ENCODE results near the gene JARID2.

JARID2 gene

GRCh38 chr6:15344831-15345230 is 99.0 kb downstream of the JARID2 start:
- no peak for TF ChIP-seq CTCF (IDR thresholded peaks at IDR 0.05; ENCODE audit: low read depth, low read length)

DNA sequence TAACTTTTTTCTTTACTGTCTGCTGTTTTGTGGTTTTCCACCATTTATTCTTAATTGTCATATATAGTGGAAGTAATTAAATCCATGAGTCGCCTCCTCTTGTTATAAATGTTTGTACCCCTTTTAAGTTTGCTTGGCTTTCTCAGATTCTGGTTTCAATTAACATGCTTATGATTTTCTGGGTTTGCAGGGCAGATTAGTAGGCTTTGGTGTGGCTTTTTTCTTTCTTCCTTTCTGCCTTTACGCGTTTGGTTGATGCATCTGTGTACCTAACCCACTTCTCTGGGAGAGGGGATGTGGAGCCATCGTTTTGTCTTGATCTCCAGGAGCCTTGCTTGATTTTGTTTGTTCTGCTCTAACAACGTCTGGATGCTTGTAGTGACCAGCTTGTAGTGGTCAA is 100.4 kb downstream of the JARID2 start:
- no peak overlapping the region for H3K4me3 ChIP-seq (ENCODE audit: low read depth, low read length)
- no peak for TF ChIP-seq CTCF (IDR thresholded peaks at IDR 0.05; ENCODE audit: low read depth, low read length)

More at GRCh38 chr6:15344831-15345230, 99.0 kb downstream of the JARID2 start:
- no peak overlapping the region for H3K4me3 ChIP-seq (ENCODE audit: low read depth, low read length)

DNA sequence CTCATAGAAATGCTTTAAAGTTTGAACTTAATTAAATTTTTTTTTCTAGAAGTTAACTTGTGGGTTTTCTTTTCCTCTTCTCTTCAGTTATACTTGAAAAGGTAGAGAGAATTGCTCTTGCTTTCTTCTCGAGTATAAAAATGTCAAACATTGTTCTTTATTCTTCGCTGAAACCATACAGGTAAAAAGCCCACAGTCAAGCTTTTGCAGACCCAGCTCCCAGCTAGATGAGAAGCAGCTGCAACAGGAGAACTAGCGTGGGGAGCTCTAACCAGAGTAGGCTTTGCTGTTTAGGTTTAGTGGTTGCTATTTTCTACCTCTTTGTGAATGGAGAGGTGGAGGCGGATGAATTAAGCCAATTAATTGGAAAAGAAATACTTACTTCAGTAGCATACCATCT is 102.7 kb downstream of the JARID2 start:
- TF ChIP-seq CTCF (IDR thresholded peaks at IDR 0.05; ENCODE audit: low read depth, low read length) = no peak
- no peak overlapping the region for H3K4me3 ChIP-seq (ENCODE audit: low read depth, low read length)

DNA sequence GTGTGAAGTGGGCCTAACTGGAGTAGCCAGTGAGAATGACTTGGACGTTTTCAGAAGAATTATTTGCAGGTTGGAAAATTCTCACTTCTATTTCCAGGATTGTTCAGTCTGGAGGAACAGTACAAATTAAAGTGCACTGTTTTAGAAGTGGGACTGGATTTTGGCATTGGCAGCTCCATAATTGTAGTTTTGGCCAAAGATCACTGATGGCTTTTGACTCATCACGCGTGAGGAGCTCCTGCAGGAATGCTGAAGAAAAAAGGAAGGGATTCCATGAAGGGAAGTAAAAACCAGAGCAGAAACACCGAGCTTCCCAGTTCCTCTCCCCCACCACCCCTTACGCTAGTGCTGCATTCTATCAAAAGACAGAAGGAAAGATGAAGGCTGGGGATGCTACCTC is 103.5 kb downstream of the JARID2 start:
- TF ChIP-seq CTCF (IDR thresholded peaks at IDR 0.05; ENCODE audit: low read depth, low read length) = no peak

DNA sequence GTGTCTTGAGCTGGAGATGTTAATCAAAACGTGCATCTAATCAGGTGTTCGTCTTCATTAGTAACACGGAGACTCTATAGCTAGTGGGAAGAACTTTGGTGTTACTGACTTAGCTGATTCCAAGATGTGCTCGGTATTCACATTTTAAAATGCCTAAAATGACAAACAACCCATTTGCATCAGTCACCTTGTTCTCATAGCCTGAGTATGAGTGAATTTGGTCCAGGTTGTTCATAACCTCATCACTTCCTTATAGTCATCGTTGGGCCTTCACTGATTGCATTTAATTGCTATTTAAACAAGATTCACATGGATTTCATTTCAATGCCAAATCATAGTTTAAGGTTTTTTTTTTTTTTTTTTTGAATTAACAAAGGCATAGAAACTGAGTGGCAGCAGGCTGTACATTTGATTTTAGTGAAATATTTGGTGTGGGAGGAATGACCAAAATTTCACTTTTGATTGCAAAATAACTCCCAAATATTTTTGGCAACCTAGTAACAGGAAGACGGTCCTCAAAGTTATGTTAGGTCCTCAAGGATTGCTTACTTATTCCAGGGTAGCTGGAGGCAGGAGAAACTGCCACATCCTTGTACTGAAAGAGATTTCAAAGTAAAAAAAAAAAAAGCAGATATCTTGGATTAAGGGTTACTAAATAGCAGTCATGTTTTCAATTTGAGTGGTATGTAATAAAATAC is 104.7 kb downstream of the JARID2 start:
- TF ChIP-seq CTCF (IDR thresholded peaks at IDR 0.05; ENCODE audit: low read depth, low read length) = no peak
- H3K4me3 ChIP-seq (ENCODE audit: low read depth, low read length) = no peak overlapping the region

More for the DNA sequence above, 103.5 kb downstream of the JARID2 start:
- H3K4me3 ChIP-seq (ENCODE audit: low read depth, low read length) = no peak overlapping the region

DNA sequence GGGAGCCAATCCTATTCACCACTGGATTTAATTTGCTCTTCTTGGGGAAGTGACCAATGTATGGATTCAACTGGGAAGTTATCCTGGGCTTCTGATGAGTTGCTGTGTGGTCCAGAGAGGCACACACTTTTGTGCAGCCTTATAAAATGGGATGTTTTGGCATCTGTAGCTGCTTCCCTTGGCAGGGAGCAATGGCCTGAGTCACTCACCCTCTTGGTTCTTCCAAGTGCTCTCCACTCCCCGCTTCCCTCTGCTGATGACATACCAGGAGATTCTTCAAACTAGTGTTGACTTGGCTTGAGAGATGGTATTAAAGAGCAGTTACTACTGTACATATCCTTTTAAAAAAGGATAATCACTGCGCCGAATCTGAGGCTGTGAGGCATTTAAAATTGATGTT is 105.8 kb downstream of the JARID2 start:
- TF ChIP-seq CTCF (IDR thresholded peaks at IDR 0.05; ENCODE audit: low read depth, low read length) = no peak
- no peak overlapping the region for H3K4me3 ChIP-seq (ENCODE audit: low read depth, low read length)

DNA sequence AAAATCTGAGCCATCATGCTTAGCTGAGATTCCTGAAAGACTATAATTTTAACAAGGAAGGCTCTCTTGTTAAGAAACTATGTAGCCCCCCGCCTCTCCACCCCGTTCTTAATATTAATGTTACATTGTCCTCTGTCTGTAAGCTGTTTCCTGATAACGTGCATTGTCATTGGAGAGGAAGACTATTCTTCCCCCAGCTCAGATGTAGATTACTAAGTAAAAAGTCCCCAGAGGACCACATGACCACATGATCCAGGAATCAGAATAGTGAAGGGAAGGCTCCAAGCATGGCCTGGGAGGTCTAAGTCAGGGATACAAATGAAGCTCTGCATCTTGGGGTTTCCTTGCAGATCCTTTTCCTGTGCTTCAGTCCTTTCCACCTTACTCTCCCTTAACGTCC is 106.4 kb downstream of the JARID2 start:
- no peak for TF ChIP-seq CTCF (IDR thresholded peaks at IDR 0.05; ENCODE audit: low read depth, low read length)

More for the DNA sequence above, 106.4 kb downstream of the JARID2 start:
- H3K4me3 ChIP-seq (ENCODE audit: low read depth, low read length) = no peak overlapping the region
